Measurements from ENCODE around the gene TRIM37. TPM values are rescaled to one million over a fixed set of nuclear protein-coding genes. Genes with fewer than 3 reads are reported as not detected.
A peak's percentile ranks its signal among the peaks of the same experiment; 100 is the strongest.

Gene TRIM37
- polyA plus RNA-seq, 3 donors from 2014 or later: 6.0 to 12.5 (median 7.1) TPM

DNA sequence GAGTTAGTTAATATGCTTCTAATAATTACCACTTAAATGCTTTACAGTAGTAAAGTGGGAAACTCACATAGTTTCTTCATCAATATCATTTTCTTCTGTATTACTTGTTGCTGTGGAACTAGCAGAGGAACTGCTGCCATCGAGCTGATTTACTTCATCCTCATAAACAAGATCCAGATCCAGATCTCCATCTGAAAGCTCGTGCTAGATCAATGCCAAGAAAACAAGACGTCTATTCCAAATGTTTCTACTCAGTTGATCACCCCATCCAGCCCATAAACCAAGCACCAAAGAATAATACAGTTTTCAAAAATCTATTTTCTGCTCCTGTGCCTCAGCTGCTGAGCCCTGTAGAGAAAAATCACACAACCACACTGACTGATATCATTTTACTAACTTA is 59.1 kb downstream of the TRIM37 start:
- DNase-seq: no peak
- H3K27me3 Mint-ChIP-seq (ENCODE audit: low read depth in 3 of 3): no peaks in the 10 kb centered on the region
- peaks cover 8 to 47% (median 29%) of the 10 kb centered on the region in 3 donors for H3K36me3 Mint-ChIP-seq
- no peak overlapping the region for H3K27ac Mint-ChIP-seq
- H3K4me1 Mint-ChIP-seq: no peaks in the 10 kb centered on the region
- H3K4me3 Mint-ChIP-seq: no peak overlapping the region
- H3K9me3 Mint-ChIP-seq: no peaks in the 10 kb centered on the region

GRCh38 chr17:59046192-59046591 is 60.5 kb downstream of the TRIM37 start:
- DNase-seq: no peak
- Mint-ChIP-seq H3K27ac (no peak overlapping the region), H3K9me3 (no peaks in the 10 kb centered on the region), H3K27me3 (ENCODE audit: low read depth in 3 of 3) (no peaks in the 10 kb centered on the region), H3K4me1 (no peaks in the 10 kb centered on the region), H3K36me3 (peaks cover 8 to 47% (median 25%) of the 10 kb centered on the region in 3 donors), H3K4me3 (no peak overlapping the region)

- Mint-ChIP-seq H3K27ac (no peak overlapping the region), H3K9me3 (no peaks in the 10 kb centered on the region), H3K4me1 (no peaks in the 10 kb centered on the region), H3K36me3 (peaks cover 13 to 41% (median 20%) of the 10 kb centered on the region in 3 donors), H3K27me3 (ENCODE audit: low read depth in 3 of 3) (peaks cover 0 to 3% (median 0%) of the 10 kb centered on the region in 3 donors), H3K4me3 (no peak overlapping the region)
- no peak for DNase-seq
These were observed 67.9 kb downstream of the TRIM37 start for GRCh38 chr17:59038734-59039133.

GRCh38 chr17:59037960-59038359 is 68.7 kb downstream of the TRIM37 start:
- Mint-ChIP-seq H3K9me3 (no peaks in the 10 kb centered on the region), H3K27ac (no peak overlapping the region), H3K27me3 (ENCODE audit: low read depth in 3 of 3) (peaks cover 0 to 3% (median 0%) of the 10 kb centered on the region in 3 donors), H3K36me3 (peaks cover 13 to 34% (median 17%) of the 10 kb centered on the region in 3 donors), H3K4me3 (no peak overlapping the region), H3K4me1 (no peaks in the 10 kb centered on the region)
- no peak for DNase-seq

DNA sequence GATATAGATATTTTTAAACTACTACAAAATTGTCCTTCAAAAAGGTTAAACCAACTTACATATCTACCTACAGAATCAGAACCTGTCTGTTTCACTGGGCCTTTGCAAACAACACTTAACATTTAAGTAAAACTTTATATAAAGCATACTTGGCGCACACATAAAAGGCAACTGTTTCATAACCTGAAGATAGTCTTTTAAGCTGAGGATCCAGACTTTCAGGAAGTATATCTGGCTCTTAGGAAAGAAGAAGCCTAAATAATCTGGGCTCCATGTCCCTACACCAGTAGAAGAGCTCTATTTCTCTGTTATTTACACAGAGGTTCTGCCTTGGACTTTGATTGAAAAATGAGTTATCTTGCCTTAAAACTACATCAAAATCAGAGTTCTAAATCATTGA is 75.9 kb downstream of the TRIM37 start:
- no peaks in the 10 kb centered on the region for H3K9me3 Mint-ChIP-seq
- no peak for DNase-seq
- no peak overlapping the region for H3K4me3 Mint-ChIP-seq
- no peaks in the 10 kb centered on the region for H3K27me3 Mint-ChIP-seq (ENCODE audit: low read depth in 3 of 3)
- H3K27ac Mint-ChIP-seq: no peak overlapping the region
- no peaks in the 10 kb centered on the region for H3K4me1 Mint-ChIP-seq
- H3K36me3 Mint-ChIP-seq: peaks cover 9 to 26% (median 17%) of the 10 kb centered on the region in 3 donors

GRCh38 chr17:59028328-59028727 is 78.4 kb downstream of the TRIM37 start:
- Mint-ChIP-seq H3K9me3 (no peaks in the 10 kb centered on the region), H3K4me3 (no peak overlapping the region), H3K27me3 (ENCODE audit: low read depth in 3 of 3) (no peaks in the 10 kb centered on the region), H3K36me3 (peaks cover 7 to 17% (median 15%) of the 10 kb centered on the region in 3 donors), H3K4me1 (no peaks in the 10 kb centered on the region), H3K27ac (no peak overlapping the region)
- DNase-seq: no peak

GRCh38 chr17:59027750-59028149 is 78.9 kb downstream of the TRIM37 start:
- Mint-ChIP-seq H3K4me1 (no peaks in the 10 kb centered on the region), H3K9me3 (no peaks in the 10 kb centered on the region), H3K27ac (peak overlapping the region in 2 of 6 donors; percentile 33 to 40), H3K36me3 (peaks cover 4 to 17% (median 15%) of the 10 kb centered on the region in 3 donors), H3K27me3 (ENCODE audit: low read depth in 3 of 3) (no peaks in the 10 kb centered on the region), H3K4me3 (no peak overlapping the region)
- DNase-seq: no peak

DNA sequence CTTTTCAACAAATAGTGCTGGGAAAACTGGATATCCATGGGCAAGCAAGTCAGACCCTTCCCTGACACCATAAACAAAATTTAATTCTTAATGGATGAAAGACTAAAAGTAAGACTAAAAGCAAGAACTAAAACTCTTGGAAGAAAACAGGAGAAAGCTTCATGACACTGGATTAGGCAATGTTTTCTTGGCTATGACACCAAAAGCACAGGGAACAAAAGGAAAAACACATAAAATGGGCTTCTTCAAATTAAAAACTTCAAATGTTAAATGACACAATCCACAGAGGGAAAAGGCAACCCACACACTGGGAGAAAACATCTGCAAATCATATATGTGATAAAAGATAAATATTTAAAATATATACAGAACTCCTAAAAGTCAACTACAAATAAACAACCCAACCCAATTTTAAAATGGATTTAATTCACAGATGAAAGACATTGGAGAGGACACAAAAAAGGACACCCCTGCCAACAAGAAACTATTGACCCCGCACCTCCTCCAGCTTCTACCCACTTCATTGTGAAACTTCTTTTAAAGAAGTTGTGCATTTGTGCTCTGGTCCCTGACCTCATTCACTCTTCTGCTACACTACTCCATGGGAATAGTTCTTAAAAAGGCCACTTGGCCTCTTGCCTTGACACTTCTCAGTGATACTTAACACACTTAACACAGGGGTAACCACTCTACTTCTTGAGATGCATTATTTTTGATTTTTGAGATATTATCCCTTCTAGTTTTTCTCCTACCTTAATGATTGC is 80.3 kb downstream of the TRIM37 start:
- H3K4me3 Mint-ChIP-seq: no peak overlapping the region
- H3K36me3 Mint-ChIP-seq: peaks cover 4 to 20% (median 15%) of the 10 kb centered on the region in 3 donors
- peak overlapping the region in 5 of 6 donors; percentile 1 to 70 (median 13) for H3K27ac Mint-ChIP-seq

GRCh38 chr17:59024916-59025315 is 81.8 kb downstream of the TRIM37 start:
- no peak for DNase-seq
- Mint-ChIP-seq H3K9me3 (no peaks in the 10 kb centered on the region), H3K4me3 (no peak overlapping the region), H3K27ac (no peak overlapping the region), H3K4me1 (no peaks in the 10 kb centered on the region), H3K36me3 (peaks cover 14 to 22% (median 15%) of the 10 kb centered on the region in 3 donors), H3K27me3 (ENCODE audit: low read depth in 3 of 3) (no peaks in the 10 kb centered on the region)

More for the DNA sequence above, 80.3 kb downstream of the TRIM37 start:
- Mint-ChIP-seq H3K27me3 (ENCODE audit: low read depth in 3 of 3) (no peaks in the 10 kb centered on the region), H3K9me3 (no peaks in the 10 kb centered on the region), H3K4me1 (no peaks in the 10 kb centered on the region)
- no peak for DNase-seq

- no peaks in the 10 kb centered on the region for H3K9me3 Mint-ChIP-seq
- H3K4me1 Mint-ChIP-seq: no peaks in the 10 kb centered on the region
- no peak overlapping the region for H3K4me3 Mint-ChIP-seq
- DNase-seq: no peak
- H3K36me3 Mint-ChIP-seq: peaks cover 3 to 34% (median 19%) of the 10 kb centered on the region in 3 donors
- no peaks in the 10 kb centered on the region for H3K27me3 Mint-ChIP-seq (ENCODE audit: low read depth in 3 of 3)
- no peak overlapping the region for H3K27ac Mint-ChIP-seq
These were observed 88.7 kb downstream of the TRIM37 start for GRCh38 chr17:59018019-59018418.

DNA sequence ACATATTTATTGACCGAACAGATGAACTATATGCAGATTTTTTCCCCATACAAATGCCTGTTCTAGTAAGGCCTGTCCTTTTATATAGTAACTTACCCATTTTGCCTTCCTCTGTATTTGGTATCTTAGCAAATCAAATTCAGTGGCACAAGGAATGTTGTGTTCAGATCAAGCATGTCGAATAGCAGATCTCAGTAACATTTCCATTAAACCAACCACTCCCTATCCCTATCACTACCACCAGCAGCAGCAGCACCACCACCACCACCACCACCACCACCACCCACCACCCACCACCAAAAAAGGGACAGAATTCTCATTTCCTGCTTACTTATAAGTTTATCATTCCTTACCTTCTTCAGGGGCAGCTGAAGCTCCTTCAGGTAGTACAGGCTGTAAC is 94.7 kb downstream of the TRIM37 start:
- no peak overlapping the region for H3K27ac Mint-ChIP-seq
- H3K4me3 Mint-ChIP-seq: no peak overlapping the region
- no peaks in the 10 kb centered on the region for H3K4me1 Mint-ChIP-seq
- H3K9me3 Mint-ChIP-seq: no peaks in the 10 kb centered on the region
- DNase-seq: no peak
- H3K27me3 Mint-ChIP-seq (ENCODE audit: low read depth in 3 of 3): no peaks in the 10 kb centered on the region
- H3K36me3 Mint-ChIP-seq: peaks cover 0 to 25% (median 7%) of the 10 kb centered on the region in 3 donors

DNA sequence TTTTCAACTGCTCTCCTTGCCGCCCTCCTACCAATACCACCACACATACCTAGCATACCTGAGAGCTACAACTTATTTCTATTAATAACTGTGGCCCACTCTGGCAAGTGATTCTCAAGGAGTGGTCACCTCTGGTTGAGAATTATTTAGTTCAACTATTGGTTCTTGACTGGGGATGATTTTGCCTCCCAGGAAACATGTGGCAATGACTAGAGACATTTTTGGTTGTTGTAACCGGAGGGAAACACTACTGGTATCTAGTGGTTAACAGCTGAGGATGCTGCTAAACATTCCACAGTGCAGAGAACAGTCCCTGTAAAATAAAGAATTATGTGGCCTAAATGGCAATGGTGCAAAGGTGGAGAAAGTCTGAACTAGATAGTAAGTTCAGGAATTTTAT is 96.7 kb downstream of the TRIM37 start:
- Mint-ChIP-seq H3K27me3 (ENCODE audit: low read depth in 3 of 3) (no peaks in the 10 kb centered on the region), H3K9me3 (no peaks in the 10 kb centered on the region), H3K27ac (no peak overlapping the region), H3K4me1 (no peaks in the 10 kb centered on the region), H3K4me3 (no peak overlapping the region), H3K36me3 (peaks cover 0 to 22% (median 7%) of the 10 kb centered on the region in 3 donors)
- DNase-seq: no peak

DNA sequence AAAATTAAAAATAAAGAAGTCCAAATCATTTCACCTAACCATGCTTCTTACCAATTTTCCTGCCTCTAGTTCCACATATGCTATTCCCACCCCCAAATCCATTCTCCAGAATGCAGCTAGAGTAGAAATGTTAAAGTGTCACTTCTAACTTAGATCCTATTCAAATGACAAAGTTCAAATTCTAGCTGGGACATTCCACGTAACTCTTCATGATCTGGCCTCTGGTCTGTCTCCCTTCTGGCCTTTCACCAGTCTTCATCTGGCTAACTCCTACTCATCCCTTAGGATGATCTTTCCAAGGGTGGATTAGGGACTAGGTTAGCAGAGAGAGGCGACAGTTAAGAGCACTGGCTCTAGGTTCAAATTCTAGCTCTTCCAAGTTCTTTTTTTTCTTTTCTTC is 97.9 kb downstream of the TRIM37 start:
- DNase-seq: no peak
- no peak overlapping the region for H3K27ac Mint-ChIP-seq
- H3K4me1 Mint-ChIP-seq: no peaks in the 10 kb centered on the region
- H3K27me3 Mint-ChIP-seq (ENCODE audit: low read depth in 3 of 3): no peaks in the 10 kb centered on the region
- H3K4me3 Mint-ChIP-seq: no peak overlapping the region
- no peaks in the 10 kb centered on the region for H3K9me3 Mint-ChIP-seq
- H3K36me3 Mint-ChIP-seq: peaks cover 0 to 15% (median 7%) of the 10 kb centered on the region in 3 donors

DNA sequence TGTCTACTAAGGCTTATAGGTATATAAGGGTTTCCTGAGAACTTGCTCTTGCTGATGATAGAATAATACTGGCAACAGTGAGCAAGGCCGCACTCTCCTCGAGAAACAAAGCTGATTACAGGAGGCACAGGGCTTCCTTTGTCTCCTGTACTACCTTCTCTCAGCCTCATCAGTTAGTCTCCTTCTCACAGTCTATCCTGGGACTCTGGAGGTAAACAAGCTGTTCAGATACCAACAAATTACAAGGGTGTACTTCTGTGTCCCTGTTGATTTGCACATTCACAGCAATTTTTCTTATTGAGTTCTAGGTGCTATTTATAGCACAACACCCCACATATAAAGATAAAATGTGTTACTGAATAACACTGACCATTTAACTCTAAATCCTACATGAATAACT is 98.7 kb downstream of the TRIM37 start:
- peaks cover 0 to 15% (median 7%) of the 10 kb centered on the region in 3 donors for H3K36me3 Mint-ChIP-seq
- DNase-seq: no peak
- H3K4me3 Mint-ChIP-seq: no peak overlapping the region
- H3K4me1 Mint-ChIP-seq: no peaks in the 10 kb centered on the region
- no peaks in the 10 kb centered on the region for H3K9me3 Mint-ChIP-seq
- H3K27ac Mint-ChIP-seq: no peak overlapping the region
- H3K27me3 Mint-ChIP-seq (ENCODE audit: low read depth in 3 of 3): no peaks in the 10 kb centered on the region

All from immature natural killer cell (primary cell).